ENCODE results near the gene TAF1A.

The TAF1A gene

GRCh38 chr1:222582099-222582774, 7.5 kb downstream of the TAF1A start:
- TF ChIP-seq CTCF (IDR thresholded peaks at IDR 0.05; ENCODE audit: control insufficient read depth, insufficient read depth, low read depth, low read length, missing control alignments) = no peak
- no peak for DNase-seq (ENCODE audit: low read depth)
- H3K4me3 ChIP-seq (ENCODE audit: control insufficient read depth, low read depth, low read length) = no peak overlapping the region

- no peak for TF ChIP-seq CTCF (IDR thresholded peaks at IDR 0.05; ENCODE audit: control insufficient read depth, insufficient read depth, low read depth, low read length, missing control alignments)
- DNase-seq (ENCODE audit: low read depth) = no peak
- H3K4me3 ChIP-seq (ENCODE audit: control insufficient read depth, low read depth, low read length) = no peak overlapping the region
These were observed 10.4 kb downstream of the TAF1A start for GRCh38 chr1:222579316-222579715.

- DNase-seq (ENCODE audit: low read depth) = no peak
- H3K4me3 ChIP-seq (ENCODE audit: control insufficient read depth, low read depth, low read length) = no peak overlapping the region
- TF ChIP-seq CTCF (IDR thresholded peaks at IDR 0.05; ENCODE audit: control insufficient read depth, insufficient read depth, low read depth, low read length, missing control alignments) = no peak
These were observed 18.9 kb downstream of the TAF1A start for GRCh38 chr1:222570837-222571236.

GRCh38 chr1:222561656-222562055, 28.1 kb downstream of the TAF1A start:
- DNase-seq (ENCODE audit: low read depth) = no peak
- no peak overlapping the region for H3K4me3 ChIP-seq (ENCODE audit: control insufficient read depth, low read depth, low read length)
- no peak for TF ChIP-seq CTCF (IDR thresholded peaks at IDR 0.05; ENCODE audit: control insufficient read depth, insufficient read depth, low read depth, low read length, missing control alignments)

- H3K4me3 ChIP-seq (ENCODE audit: control insufficient read depth, low read depth, low read length) = no peak overlapping the region
- no peak for TF ChIP-seq CTCF (IDR thresholded peaks at IDR 0.05; ENCODE audit: control insufficient read depth, insufficient read depth, low read depth, low read length, missing control alignments)
- no peak for DNase-seq (ENCODE audit: low read depth)
These were observed 32.2 kb downstream of the TAF1A start for GRCh38 chr1:222557574-222557973.

GRCh38 chr1:222557148-222557547, 32.6 kb downstream of the TAF1A start:
- H3K4me3 ChIP-seq (ENCODE audit: control insufficient read depth, low read depth, low read length) = no peak overlapping the region

More at GRCh38 chr1:222557148-222557547, 32.6 kb downstream of the TAF1A start:
- TF ChIP-seq CTCF (IDR thresholded peaks at IDR 0.05; ENCODE audit: control insufficient read depth, insufficient read depth, low read depth, low read length, missing control alignments) = no peak
- no peak for DNase-seq (ENCODE audit: low read depth)
